Medulla oblongata (tissue), 1 donor: ENCODE measurements around the gene OPCML.

Experiments used
- DNase-seq: peaks from one replicate; pipeline ENCODE4 v3.0.0-alpha.2; 2015; ENCODE audit errors: extremely low spot score

The OPCML gene

GRCh38 chr11:132745306-132745705 is 787.0 kb downstream of the OPCML start:
- DNase-seq, result no peak

DNA sequence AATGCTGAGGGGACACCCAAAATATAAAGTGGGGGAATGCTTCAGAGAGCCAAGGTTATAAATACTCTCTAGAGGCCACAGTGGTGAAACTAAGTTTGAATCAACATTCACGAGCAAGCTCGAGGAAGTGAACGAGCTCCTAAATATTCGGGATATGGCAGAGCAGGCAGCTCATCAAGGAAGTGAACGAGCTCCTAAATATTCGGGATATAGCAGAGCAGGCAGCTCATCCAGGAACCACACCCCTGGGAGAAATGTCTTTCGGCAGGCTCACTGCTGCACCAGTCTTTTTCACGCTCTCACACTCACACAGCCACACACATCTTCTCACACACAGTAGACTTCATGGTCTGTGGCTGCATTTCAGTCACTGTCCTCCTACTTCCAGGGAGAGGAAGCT is 787.5 kb downstream of the OPCML start:
- no peak for DNase-seq

GRCh38 chr11:132743601-132744000 is 788.7 kb downstream of the OPCML start:
- DNase-seq, result no peak

GRCh38 chr11:132742929-132743328 is 789.4 kb downstream of the OPCML start:
- DNase-seq, result peak; percentile 60

- DNase-seq, result no peak
Observed at GRCh38 chr11:132734217-132734616, 798.1 kb downstream of the OPCML start.

- no peak for DNase-seq
Observed at GRCh38 chr11:132728026-132728425, 804.3 kb downstream of the OPCML start.

GRCh38 chr11:132721526-132721925 is 810.8 kb downstream of the OPCML start:
- no peak for DNase-seq

GRCh38 chr11:132719684-132720083 is 812.6 kb downstream of the OPCML start:
- no peak for DNase-seq

DNA sequence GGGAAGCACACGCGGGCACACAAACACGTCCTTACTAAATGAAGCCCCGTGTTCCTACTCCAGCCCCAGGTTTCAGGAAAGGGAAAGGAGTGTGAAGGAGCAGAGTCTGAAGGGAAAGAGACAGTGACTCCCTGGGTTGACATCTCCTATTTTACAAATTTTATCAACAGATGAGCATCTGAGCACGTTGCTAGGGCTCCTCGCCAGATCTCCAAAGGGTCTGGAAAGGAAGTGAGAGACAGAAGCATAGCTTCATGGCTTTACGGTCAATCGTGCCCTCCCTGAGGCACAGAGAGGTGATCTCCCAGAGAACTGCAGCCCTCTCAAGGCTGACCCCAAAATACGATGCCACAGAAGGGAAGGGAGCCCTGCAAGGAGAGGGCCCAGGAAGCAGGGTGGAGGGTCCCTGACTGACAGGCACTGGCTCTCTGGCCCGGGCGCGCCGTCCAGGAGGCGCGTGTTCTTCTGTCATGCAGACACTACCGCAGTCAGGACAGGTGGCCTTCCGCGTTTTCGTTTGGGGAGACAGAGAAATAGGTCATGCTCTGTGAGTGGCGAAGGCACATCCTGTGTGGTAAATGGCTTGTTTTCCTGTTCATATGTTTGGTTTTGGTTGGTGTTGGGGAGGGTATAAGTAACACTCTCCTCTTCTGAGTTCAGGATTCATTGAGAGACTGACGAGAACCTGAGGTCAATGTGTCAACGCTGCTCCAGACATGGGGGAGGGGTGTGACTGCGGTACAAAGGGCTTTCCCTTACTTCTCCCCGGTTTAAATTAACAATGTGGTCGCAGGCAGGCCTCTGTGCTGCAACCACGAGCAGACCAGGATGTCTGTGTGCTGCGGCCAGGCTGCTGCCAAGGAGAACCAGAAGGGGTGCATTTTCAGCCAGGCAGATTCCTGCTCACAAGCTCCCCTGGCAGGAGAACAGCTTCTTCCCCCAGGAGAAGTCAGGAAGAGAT is 813.3 kb downstream of the OPCML start:
- no peak for DNase-seq

GRCh38 chr11:132717824-132718223 is 814.5 kb downstream of the OPCML start:
- no peak for DNase-seq

GRCh38 chr11:132716037-132716436 is 816.3 kb downstream of the OPCML start:
- no peak for DNase-seq

GRCh38 chr11:132714859-132715440 is 817.4 kb downstream of the OPCML start:
- DNase-seq, result no peak

DNA sequence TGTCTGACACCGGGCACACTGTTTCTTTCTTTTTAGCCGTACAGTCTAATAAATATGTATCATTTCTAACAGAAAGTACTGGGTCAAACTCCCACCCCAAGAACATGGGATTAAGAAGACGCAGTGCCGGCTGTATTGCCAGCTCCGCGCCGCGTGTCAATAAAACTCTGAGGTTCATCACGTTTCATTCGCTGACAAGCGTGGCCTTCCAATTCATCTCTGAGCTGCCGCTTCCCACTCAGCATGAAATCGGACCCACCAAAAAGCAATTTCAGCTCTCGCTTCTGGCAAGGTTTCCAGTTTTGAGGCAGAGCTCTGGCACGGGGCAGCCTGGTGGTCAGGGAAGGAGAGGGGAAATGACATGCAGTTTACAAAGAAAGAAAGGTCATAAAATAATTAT is 819.8 kb downstream of the OPCML start:
- DNase-seq, result no peak

GRCh38 chr11:132704781-132705375 is 827.4 kb downstream of the OPCML start:
- no peak for DNase-seq

DNA sequence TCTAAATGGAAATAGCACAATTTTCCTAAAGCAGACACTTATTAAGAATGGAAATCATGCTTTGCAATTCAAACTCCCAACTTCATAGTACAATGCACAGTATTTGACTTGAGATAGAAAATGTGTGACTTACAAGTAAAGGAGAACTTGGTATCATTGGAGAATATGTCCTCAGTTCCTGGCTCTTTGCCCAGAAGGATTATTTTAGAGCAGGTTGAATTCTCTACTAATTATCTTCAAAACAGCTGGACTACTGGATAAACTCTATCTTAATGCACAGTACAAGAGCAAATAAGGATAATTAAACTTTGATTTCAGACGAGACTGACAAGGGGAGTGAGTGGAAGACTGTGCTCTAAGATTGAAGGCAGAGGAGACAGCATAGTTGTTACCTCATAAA is 839.4 kb downstream of the OPCML start:
- no peak for DNase-seq

- no peak for DNase-seq
Observed at GRCh38 chr11:132691848-132692550, 840.3 kb downstream of the OPCML start.

DNA sequence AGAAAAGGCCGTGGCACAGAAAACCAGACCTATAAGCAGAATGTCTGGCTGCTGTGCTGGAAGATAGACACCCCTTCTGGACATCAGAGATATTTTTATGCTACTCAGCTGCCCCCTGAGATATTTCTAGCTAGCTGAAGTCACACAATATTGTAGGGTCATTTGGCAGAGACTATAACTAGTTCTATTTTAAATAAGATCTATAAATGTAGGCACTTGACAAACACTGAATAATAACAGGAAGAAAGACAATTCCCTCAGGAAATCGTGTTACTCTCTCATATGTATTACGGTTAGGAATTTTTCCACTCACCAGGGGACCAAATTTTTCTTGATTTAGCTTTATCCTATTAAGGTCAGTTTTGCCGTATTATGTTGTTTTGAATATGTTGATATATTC is 845.4 kb downstream of the OPCML start:
- DNase-seq, result no peak

GRCh38 chr11:132685174-132685611 is 847.1 kb downstream of the OPCML start:
- DNase-seq, result no peak

DNA sequence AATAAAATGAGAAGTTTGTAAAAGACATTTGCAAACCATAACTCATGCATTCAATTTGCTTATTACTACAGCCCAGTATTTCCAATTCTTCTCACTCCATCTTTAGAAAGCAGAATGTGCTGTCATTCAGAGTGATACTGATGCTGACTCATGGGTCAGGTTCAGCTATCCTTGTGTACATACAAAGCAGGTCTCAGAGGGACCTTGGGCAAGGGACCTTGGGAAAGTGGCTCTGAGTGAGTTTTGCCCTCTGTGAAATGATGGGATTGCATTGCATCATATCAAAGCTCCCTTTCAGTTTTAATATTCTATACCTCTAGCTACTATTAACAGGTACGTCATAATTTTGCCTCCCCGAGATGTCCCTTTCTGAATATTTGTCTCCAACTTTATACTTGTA is 848.7 kb downstream of the OPCML start:
- DNase-seq, result no peak

GRCh38 chr11:132681971-132682370 is 850.3 kb downstream of the OPCML start:
- no peak for DNase-seq

DNA sequence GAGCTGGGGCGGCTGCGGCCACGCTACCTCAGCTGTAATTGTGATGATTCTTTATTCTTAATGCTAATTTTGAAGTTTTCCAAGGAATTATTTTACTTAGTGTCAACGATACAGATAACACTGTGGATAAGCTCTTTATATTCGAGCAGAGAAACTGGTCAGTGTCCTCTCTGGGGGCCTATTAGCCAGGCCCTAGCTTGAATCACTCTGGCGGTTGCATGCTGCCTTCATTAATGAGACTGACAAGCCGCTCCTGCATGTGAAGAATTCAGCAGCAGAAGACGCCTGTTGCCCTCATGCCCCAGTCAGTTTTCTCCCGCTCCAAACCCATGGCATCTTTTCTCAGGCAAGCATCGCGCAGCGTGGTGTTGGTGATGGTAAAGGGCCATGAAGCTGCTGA is 851.7 kb downstream of the OPCML start:
- DNase-seq, result no peak

DNA sequence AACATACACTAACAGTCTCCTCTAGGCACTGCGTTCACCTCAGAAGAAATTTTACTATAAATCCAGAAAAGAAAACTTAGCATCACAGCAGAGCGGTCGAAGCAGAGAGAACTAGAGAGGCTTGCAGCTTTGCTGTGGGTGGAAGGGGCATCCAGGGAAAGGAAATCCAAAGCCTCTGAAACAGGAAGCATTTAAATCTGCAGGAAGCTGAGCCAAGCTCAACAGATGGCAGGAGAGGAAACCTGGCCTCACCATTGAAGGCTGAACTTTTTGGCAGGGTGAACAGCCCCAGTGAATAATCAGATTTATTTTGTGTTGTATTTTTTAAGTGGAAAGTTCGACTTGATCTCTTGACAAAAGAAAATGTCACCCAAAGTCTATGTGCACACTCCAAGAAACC is 858.1 kb downstream of the OPCML start:
- DNase-seq, result no peak
